PC-3 (cell line): ENCODE measurements around the gene PTPN14. TPM values are rescaled to one million over a fixed set of nuclear protein-coding genes. Genes with fewer than 3 reads are reported as not detected.

Experiments used
- ATAC-seq: fragments of 200-7000 bp; cut with Tn5 transposase; 2 replicates; pipeline ENCODE4 v1.9.1; 2020; ENCODE audit warnings: mild to moderate bottlenecking, moderate library complexity
- BruUV-seq: library from RNA; stranded (reverse); fragments of 400-500 nt; replicated peaks from 2 replicates; lab custom pipeline; 2021; lab: Mats Ljungman, UMichigan
- CTCF ChIA-PET: fragments of 300-600 bp; sonication (Branson Sonifier 250); formaldehyde crosslinking; loops from one replicate; lab custom pipeline; 2022; ENCODE audit warnings: antibody characterized with exemption; lab: Charles Lee
- POLR2A ChIA-PET: fragments of 300-600 bp; sonication (Branson Sonifier 250); formaldehyde crosslinking; loops from one replicate; lab custom pipeline; 2022; ENCODE audit warnings: antibody characterized with exemption; ENCODE audit not compliant: unreplicated experiment; lab: Charles Lee
- DNase-seq: peaks from one replicate; pipeline ENCODE4 v3.0.0-alpha.2; 2015
- H2AFZ ChIP-seq: fragments of 300-600 bp; sonication (generic); 2 replicates; pipeline ENCODE4 v1.6.0; 2016; ENCODE audit warnings: antibody characterized with exemption, low read length
- H3F3A ChIP-seq: fragments of 300-600 bp; sonication (generic); one replicate; pipeline ENCODE4 v1.6.0; 2017; ENCODE audit warnings: antibody characterized with exemption, low read length, control low read depth, mild to moderate bottlenecking; ENCODE audit not compliant: unreplicated experiment
- H3K27ac ChIP-seq: fragments of 300-600 bp; sonication (generic); 2 replicates; pipeline ENCODE4 v1.5.1; 2016; ENCODE audit warnings: mild to moderate bottlenecking, low read length
- H3K27me3 ChIP-seq: fragments of 300-600 bp; sonication (generic); 2 replicates; pipeline ENCODE4 v1.6.1; 2016; ENCODE audit warnings: low read length, mixed read lengths
- H3K36me3 ChIP-seq: fragments of 300-600 bp; sonication (generic); 2 replicates; pipeline ENCODE4 v1.6.1; 2016; ENCODE audit warnings: low read depth, mixed run types, low read length, mixed read lengths
- H3K4me1 ChIP-seq: fragments of 300-600 bp; sonication (generic); 2 replicates; pipeline ENCODE4 v1.5.1; 2016; ENCODE audit warnings: low read length; ENCODE audit not compliant: insufficient read depth
- H3K4me2 ChIP-seq: fragments of 300-600 bp; sonication (generic); 2 replicates; pipeline ENCODE4 v1.6.0; 2016; ENCODE audit warnings: low read length
- H3K4me3 ChIP-seq: fragments of 300-600 bp; sonication (generic); 2 replicates; pipeline ENCODE4 v1.5.1; 2016; ENCODE audit warnings: mild to moderate bottlenecking, low read length, mixed read lengths
- H3K79me2 ChIP-seq: fragments of 300-600 bp; sonication (generic); 2 replicates; pipeline ENCODE4 v1.6.1; 2017; ENCODE audit warnings: low read length, mixed read lengths
- H3K9ac ChIP-seq: fragments of 300-600 bp; sonication (generic); 2 replicates; pipeline ENCODE4 v1.6.0; 2016; ENCODE audit warnings: mild to moderate bottlenecking, low read length
- H3K9me2 ChIP-seq: fragments of 300-600 bp; sonication (generic); replicated peaks from 2 replicates; pipeline ENCODE4 v1.6.1; 2016; ENCODE audit warnings: mixed run types, low read length, mixed read lengths
- H3K9me3 ChIP-seq: fragments of 300-600 bp; sonication (generic); 2 replicates; pipeline ENCODE4 v1.6.1; 2016; ENCODE audit warnings: low read length, mixed read lengths
- H4K20me1 ChIP-seq: fragments of 300-600 bp; sonication (generic); 2 replicates; pipeline ENCODE4 v1.6.1; 2016; ENCODE audit warnings: low read length, mixed read lengths
- EZH2 ChIP-seq: fragments of 300-600 bp; sonication (generic); IDR thresholded peaks from one replicate; pipeline ENCODE4 v1.6.1; 2017; ENCODE audit warnings: antibody characterized with exemption, mild to moderate bottlenecking, low read length; ENCODE audit not compliant: unreplicated experiment
- EZH2phosphoT487 ChIP-seq: fragments of 300-600 bp; sonication (generic); IDR thresholded peaks from 2 replicates; pipeline ENCODE4 v1.6.1; 2018; ENCODE audit warnings: mild to moderate bottlenecking, antibody characterized with exemption, low read length, borderline replicate concordance
- intact Hi-C: fragments of 100-400 bp; cut with micrococcal nuclease; formaldehyde crosslinking; loops from 2 replicates; pipeline ENCODE4 v1.9.0; 2023
- total RNA-seq: library from RNA; depleted of rRNA; stranded (reverse); fragments of >200 nt; gene quantifications from 2 replicates; pipeline ENCODE4 v1.2.3, GENCODE V29; 2014
- TF ChIP-seq, protein P1 (sequence below): fragments of 300-600 bp; sonication (generic); conservative IDR thresholded peaks from 2 replicates; pipeline ENCODE4 v1.5.1; 2017; ENCODE audit warnings: antibody characterized with exemption, low read depth, mild to moderate bottlenecking, low read length

PTPN14 gene
- total RNA-seq, 1 experiment from 2014 or later = 12.6 TPM

GRCh38 chr1:214545293-214545692 is 6.1 kb downstream of the PTPN14 start:
- no peaks in the 10 kb centered on the region for H3K9me3 ChIP-seq
- H3K27me3 ChIP-seq = no peaks in the 10 kb centered on the region
- TF ChIP-seq EZH2 = no peak
- TF ChIP-seq, protein P1, sequence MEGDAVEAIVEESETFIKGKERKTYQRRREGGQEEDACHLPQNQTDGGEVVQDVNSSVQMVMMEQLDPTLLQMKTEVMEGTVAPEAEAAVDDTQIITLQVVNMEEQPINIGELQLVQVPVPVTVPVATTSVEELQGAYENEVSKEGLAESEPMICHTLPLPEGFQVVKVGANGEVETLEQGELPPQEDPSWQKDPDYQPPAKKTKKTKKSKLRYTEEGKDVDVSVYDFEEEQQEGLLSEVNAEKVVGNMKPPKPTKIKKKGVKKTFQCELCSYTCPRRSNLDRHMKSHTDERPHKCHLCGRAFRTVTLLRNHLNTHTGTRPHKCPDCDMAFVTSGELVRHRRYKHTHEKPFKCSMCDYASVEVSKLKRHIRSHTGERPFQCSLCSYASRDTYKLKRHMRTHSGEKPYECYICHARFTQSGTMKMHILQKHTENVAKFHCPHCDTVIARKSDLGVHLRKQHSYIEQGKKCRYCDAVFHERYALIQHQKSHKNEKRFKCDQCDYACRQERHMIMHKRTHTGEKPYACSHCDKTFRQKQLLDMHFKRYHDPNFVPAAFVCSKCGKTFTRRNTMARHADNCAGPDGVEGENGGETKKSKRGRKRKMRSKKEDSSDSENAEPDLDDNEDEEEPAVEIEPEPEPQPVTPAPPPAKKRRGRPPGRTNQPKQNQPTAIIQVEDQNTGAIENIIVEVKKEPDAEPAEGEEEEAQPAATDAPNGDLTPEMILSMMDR = no peak
- no peak for TF ChIP-seq EZH2phosphoT487
- H3K4me3 ChIP-seq = no peak overlapping the region
- intact Hi-C loops = loop anchor here (5.0 kb wide), 1 partner anchor 78 kb away; no protein-coding TSS in a partner anchor
- DNase-seq = no peak
- ChIA-PET CTCF (no interaction called here), POLR2A (no interaction called here)
- no peak overlapping the region for H3K27ac ChIP-seq
- no peak overlapping the region for H3K4me2 ChIP-seq
- peaks cover 99% of the 10 kb centered on the region for H3K79me2 ChIP-seq
- no peaks in the 10 kb centered on the region for H3F3A ChIP-seq
- peaks cover 45% of the 10 kb centered on the region for H4K20me1 ChIP-seq
- no peak overlapping the region for H2AFZ ChIP-seq
- no peak overlapping the region for H3K9ac ChIP-seq
- H3K9me2 ChIP-seq = no peaks in the 10 kb centered on the region
- H3K4me1 ChIP-seq = peaks cover 39% of the 10 kb centered on the region
- no TSS peak for BruUV-seq
- 0 out of 2 replicates have a peak, but pooled peaks cover 10% of the 10 kb centered on the region for H3K36me3 ChIP-seq
- no peak for ATAC-seq

DNA sequence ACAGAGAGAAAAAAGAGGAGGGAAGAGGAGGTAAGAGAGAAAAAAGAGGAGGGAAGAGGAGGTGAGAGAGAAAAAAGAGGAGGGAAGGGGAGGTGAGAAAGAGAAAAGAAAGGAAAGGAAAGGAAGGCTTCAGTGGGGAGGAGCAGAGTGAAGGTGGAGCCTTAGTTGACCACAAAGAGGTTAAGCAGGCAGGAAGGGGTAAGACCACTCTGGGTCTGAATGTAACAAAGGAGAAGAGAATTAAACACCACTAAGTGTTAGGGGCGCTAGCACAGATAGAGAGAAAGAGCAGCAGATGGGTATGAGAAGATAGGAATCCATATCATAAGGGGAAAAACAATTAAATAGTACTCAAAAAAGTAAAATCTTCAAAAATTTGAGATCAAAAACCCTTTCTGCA is 6.6 kb downstream of the PTPN14 start:
- ChIA-PET POLR2A (no interaction called here), CTCF (no interaction called here)
- no TSS peak for BruUV-seq

More for the DNA sequence above, 6.6 kb downstream of the PTPN14 start:
- no peak overlapping the region for H3K9ac ChIP-seq
- no peak overlapping the region for H3K27ac ChIP-seq
- peaks cover 99% of the 10 kb centered on the region for H3K79me2 ChIP-seq
- intact Hi-C loops = loop anchor here (5.0 kb wide), 1 partner anchor 77 kb away; no protein-coding TSS in a partner anchor
- no peak overlapping the region for H2AFZ ChIP-seq
- no peaks in the 10 kb centered on the region for H3F3A ChIP-seq
- ATAC-seq (no peak), DNase-seq (no peak)
- H3K27me3 ChIP-seq = no peaks in the 10 kb centered on the region
- no peaks in the 10 kb centered on the region for H3K9me2 ChIP-seq
- H4K20me1 ChIP-seq = peaks cover 45% of the 10 kb centered on the region
- no peaks in the 10 kb centered on the region for H3K9me3 ChIP-seq
- peaks cover 37% of the 10 kb centered on the region for H3K4me1 ChIP-seq
- H3K4me3 ChIP-seq = no peak overlapping the region
- 0 out of 2 replicates have a peak, but pooled peaks cover 10% of the 10 kb centered on the region for H3K36me3 ChIP-seq
- no peak overlapping the region for H3K4me2 ChIP-seq
- TF ChIP-seq EZH2 (no peak), EZH2phosphoT487 (no peak)
- TF ChIP-seq, protein P1 = no peak
